GM23338 (cell line): ENCODE measurements around the gene MTA1. TPM values are rescaled to one million over a fixed set of nuclear protein-coding genes. Genes with fewer than 3 reads are reported as not detected.
A peak's percentile ranks its signal among the peaks of the same experiment; 100 is the strongest.

Experiments
- ATAC-seq: fragments of 200-7000 bp; cut with Tn5 transposase; 3 replicates; pipeline ENCODE4 v1.9.1; 2020
- DNase-seq: peaks from one replicate; pipeline ENCODE4 v3.0.0-alpha.2; 2015; ENCODE audit warnings: low spot score
- H2AFZ ChIP-seq: fragments of 200-600 bp; sonication (generic); 2 replicates; pipeline ENCODE4 v1.8.0; 2016; ENCODE audit warnings: antibody characterized with exemption, mild to moderate bottlenecking, moderate library complexity
- H3F3A ChIP-seq: fragments of 200-600 bp; sonication (generic); replicated peaks from 2 replicates; pipeline ENCODE4 v1.8.0; 2017; ENCODE audit warnings: antibody characterized with exemption, mixed run types, low read depth
- H3K27ac ChIP-seq: fragments of 200-600 bp; sonication (generic); 2 replicates; pipeline ENCODE4 v1.6.1; 2016; ENCODE audit warnings: low read depth
- H3K27me3 ChIP-seq: fragments of 200-600 bp; sonication (generic); 2 replicates; pipeline ENCODE4 v1.8.0; 2016; ENCODE audit warnings: mild to moderate bottlenecking, mixed run types, moderate library complexity; ENCODE audit not compliant: insufficient read depth
- H3K36me3 ChIP-seq: fragments of 200-600 bp; sonication (generic); 2 replicates; pipeline ENCODE4 v1.8.0; 2016; ENCODE audit warnings: mild to moderate bottlenecking; ENCODE audit not compliant: insufficient read depth
- H3K4me1 ChIP-seq: fragments of 200-600 bp; sonication (generic); 2 replicates; pipeline ENCODE4 v1.8.0; 2016; ENCODE audit warnings: mild to moderate bottlenecking, moderate library complexity; ENCODE audit not compliant: insufficient read depth
- H3K4me2 ChIP-seq: fragments of 200-600 bp; sonication (generic); 2 replicates; pipeline ENCODE4 v1.7.1; 2017; ENCODE audit warnings: mixed run types
- H3K4me3 ChIP-seq: fragments of 200-600 bp; sonication (generic); 2 replicates; pipeline ENCODE4 v1.6.1; 2016; ENCODE audit warnings: mixed run types
- H3K79me2 ChIP-seq: fragments of 200-600 bp; sonication (generic); replicated peaks from 2 replicates; pipeline ENCODE4 v1.8.0; 2017; ENCODE audit warnings: mild to moderate bottlenecking; ENCODE audit not compliant: insufficient read depth
- H3K9me2 ChIP-seq: fragments of 200-600 bp; sonication (generic); 2 replicates; pipeline ENCODE4 v1.8.0; 2017; ENCODE audit not compliant: insufficient read depth
- H4K20me1 ChIP-seq: fragments of 200-600 bp; sonication (generic); replicated peaks from 2 replicates; pipeline ENCODE4 v1.8.0; 2017; ENCODE audit warnings: mild to moderate bottlenecking; ENCODE audit not compliant: insufficient read depth
- H3K27ac Mint-ChIP-seq: 2 replicates; pipeline ENCODE4 v1.8.0; 2020; ENCODE audit warnings: inconsistent platforms, mild to moderate bottlenecking, moderate library complexity, mixed read lengths
- H3K27me3 Mint-ChIP-seq: 3 replicates; pipeline ENCODE4 v1.8.0; 2022; ENCODE audit warnings: low read depth, mild to moderate bottlenecking, moderate library complexity, mixed read lengths, inconsistent platforms; ENCODE audit not compliant: insufficient read depth, poor library complexity
- H3K36me3 Mint-ChIP-seq: 3 replicates; pipeline ENCODE4 v1.8.0; 2021; ENCODE audit warnings: low read depth, mild to moderate bottlenecking, inconsistent platforms, moderate library complexity, mixed read lengths
- H3K4me1 Mint-ChIP-seq: 3 replicates; pipeline ENCODE4 v1.8.0; 2020; ENCODE audit warnings: mild to moderate bottlenecking, inconsistent platforms, mixed read lengths
- H3K4me3 Mint-ChIP-seq: 3 replicates; pipeline ENCODE4 v1.8.0; 2021; ENCODE audit warnings: moderate library complexity, mild to moderate bottlenecking, inconsistent platforms, mixed read lengths
- H3K9me3 Mint-ChIP-seq: 3 replicates; pipeline ENCODE4 v1.8.0; 2020; ENCODE audit warnings: moderate library complexity, mild to moderate bottlenecking, inconsistent platforms, mixed read lengths
- CREB1 ChIP-seq: fragments of 250-450 bp; sonication (Bioruptor Pico); IDR thresholded peaks from 2 replicates; pipeline ENCODE4 v1.5.0; 2020; ENCODE audit warnings: low read depth, mild to moderate bottlenecking, moderate library complexity
- EZH2 ChIP-seq: fragments of 200-600 bp; sonication (generic); IDR thresholded peaks from one replicate; pipeline ENCODE4 v1.8.0; 2017; ENCODE audit warnings: antibody characterized with exemption, mild to moderate bottlenecking, low read depth; ENCODE audit not compliant: unreplicated experiment
- EZH2phosphoT487 ChIP-seq: fragments of 200-600 bp; sonication (generic); IDR thresholded peaks from one replicate; pipeline ENCODE4 v1.8.1; 2018; ENCODE audit warnings: antibody characterized with exemption; ENCODE audit not compliant: unreplicated experiment
- JUNB ChIP-seq: IDR thresholded peaks from one replicate; pipeline ENCODE4 v1.6.1; 2016; ENCODE audit warnings: antibody characterized with exemption; ENCODE audit not compliant: unreplicated experiment
- NANOG ChIP-seq: IDR thresholded peaks from 2 replicates; pipeline ENCODE4 v1.6.1; 2016; ENCODE audit warnings: antibody characterized with exemption, borderline replicate concordance
- POLR2AphosphoS5 ChIP-seq: IDR thresholded peaks from 2 replicates; pipeline ENCODE4 v1.6.1; 2016; ENCODE audit warnings: antibody characterized with exemption, low read depth
- STAT1 ChIP-seq: IDR thresholded peaks from one replicate; pipeline ENCODE4 v1.6.1; 2016; ENCODE audit warnings: antibody characterized with exemption; ENCODE audit not compliant: unreplicated experiment
- ZNF114 ChIP-seq: fragments of 250-450 bp; sonication (Bioruptor Pico); IDR thresholded peaks from 2 replicates; pipeline ENCODE4 v1.5.0; 2020; ENCODE audit warnings: mild to moderate bottlenecking, moderate library complexity
- ZNF331 ChIP-seq: fragments of 250-450 bp; sonication (Bioruptor Pico); IDR thresholded peaks from 2 replicates; pipeline ENCODE4 v1.5.0; 2020; ENCODE audit warnings: low read depth, mild to moderate bottlenecking, moderate library complexity
- ZNF462 ChIP-seq: fragments of 250-450 bp; sonication (Bioruptor Pico); IDR thresholded peaks from 2 replicates; pipeline ENCODE4 v1.5.0; 2020; ENCODE audit warnings: mild to moderate bottlenecking, moderate library complexity
- polyA plus RNA-seq: library from polyadenylated mRNA; unstranded; fragments of >200 nt; fragmentation: Nextera tagmentation; extraction: Ambion mirVana; gene quantifications from 2 replicates; pipeline ENCODE4 v1.2.1, GENCODE V29; 2016
- total RNA-seq: library from RNA; depleted of rRNA; stranded (reverse); fragments of >200 nt; shearing (Covaris generic); gene quantifications from 2 replicates; pipeline ENCODE4 v1.2.3, GENCODE V29; 2014
- TF ChIP-seq, protein P1 (sequence below): IDR thresholded peaks from one replicate; pipeline ENCODE4 v1.6.1; 2018; ENCODE audit warnings: antibody characterized with exemption; ENCODE audit not compliant: unreplicated experiment
- TF ChIP-seq, protein P2 (sequence below): IDR thresholded peaks from 2 replicates; pipeline ENCODE4 v1.6.1; 2016; ENCODE audit warnings: antibody characterized with exemption
- TF ChIP-seq, protein P3 (sequence below), 2 experiments: fragments of 200-600 bp in 1 of 2; sonication (generic) in 1 of 2; conservative IDR thresholded peaks; 2 replicates each; pipeline versions ENCODE4 v1.5.1 to v1.6.1; 2016 to 2017; ENCODE audit warnings: antibody characterized with exemption in 2 of 2, low read depth in 2 of 2, mild to moderate bottlenecking in 2 of 2, moderate library complexity in 1 of 2

The MTA1 gene
- total and polyA plus RNA-seq, 2 experiments from 2014 or later, result 53.3 to 126 TPM

GRCh38 chr14:105411985-105412770, 7.4 kb upstream of the MTA1 start:
- Mint-ChIP-seq H3K27me3 (peaks cover 53% of the 10 kb centered on the region), H3K9me3 (peaks cover 2% of the 10 kb centered on the region; the same call in 1 of the 3 replicates), H3K4me1 (peaks cover 18% of the 10 kb centered on the region), H3K4me3 (no peak overlapping the region; the same call in 2 of the 3 replicates), H3K27ac (no peak overlapping the region), H3K36me3 (peaks cover 3% of the 10 kb centered on the region; the same call in 2 of the 3 replicates)
- no peaks in the 10 kb centered on the region for H3K36me3 ChIP-seq
- ATAC-seq (peak; percentile 3), DNase-seq (no peak)
- peaks cover 56% of the 10 kb centered on the region for H3K27me3 ChIP-seq
- H3K4me3 ChIP-seq, result no peak overlapping the region; the same call in 1 of the 2 replicates
- no peaks in the 10 kb centered on the region for H3K9me2 ChIP-seq
- peaks cover 12% of the 10 kb centered on the region; the same call in 1 of the 2 replicates for H3F3A ChIP-seq
- peaks cover 11% of the 10 kb centered on the region; the same call in 1 of the 2 replicates for H3K4me1 ChIP-seq
- H3K27ac ChIP-seq, result no peak overlapping the region
- H3K4me2 ChIP-seq, result peak overlapping the region; percentile 64; the same call in 1 of the 2 replicates
- H3K79me2 ChIP-seq, result no peaks in the 10 kb centered on the region
- TF ChIP-seq ZNF462 (no peak), ZNF114 (CRISPR knock-in tag) (no peak), CREB1 (CRISPR knock-in tag) (no peak), POLR2AphosphoS5 (no peak), STAT1 (no peak), JUNB (no peak), ZNF331 (CRISPR knock-in tag) (no peak), EZH2phosphoT487 (no peak), EZH2 (no peak), NANOG (no peak)
- TF ChIP-seq, protein P1, sequence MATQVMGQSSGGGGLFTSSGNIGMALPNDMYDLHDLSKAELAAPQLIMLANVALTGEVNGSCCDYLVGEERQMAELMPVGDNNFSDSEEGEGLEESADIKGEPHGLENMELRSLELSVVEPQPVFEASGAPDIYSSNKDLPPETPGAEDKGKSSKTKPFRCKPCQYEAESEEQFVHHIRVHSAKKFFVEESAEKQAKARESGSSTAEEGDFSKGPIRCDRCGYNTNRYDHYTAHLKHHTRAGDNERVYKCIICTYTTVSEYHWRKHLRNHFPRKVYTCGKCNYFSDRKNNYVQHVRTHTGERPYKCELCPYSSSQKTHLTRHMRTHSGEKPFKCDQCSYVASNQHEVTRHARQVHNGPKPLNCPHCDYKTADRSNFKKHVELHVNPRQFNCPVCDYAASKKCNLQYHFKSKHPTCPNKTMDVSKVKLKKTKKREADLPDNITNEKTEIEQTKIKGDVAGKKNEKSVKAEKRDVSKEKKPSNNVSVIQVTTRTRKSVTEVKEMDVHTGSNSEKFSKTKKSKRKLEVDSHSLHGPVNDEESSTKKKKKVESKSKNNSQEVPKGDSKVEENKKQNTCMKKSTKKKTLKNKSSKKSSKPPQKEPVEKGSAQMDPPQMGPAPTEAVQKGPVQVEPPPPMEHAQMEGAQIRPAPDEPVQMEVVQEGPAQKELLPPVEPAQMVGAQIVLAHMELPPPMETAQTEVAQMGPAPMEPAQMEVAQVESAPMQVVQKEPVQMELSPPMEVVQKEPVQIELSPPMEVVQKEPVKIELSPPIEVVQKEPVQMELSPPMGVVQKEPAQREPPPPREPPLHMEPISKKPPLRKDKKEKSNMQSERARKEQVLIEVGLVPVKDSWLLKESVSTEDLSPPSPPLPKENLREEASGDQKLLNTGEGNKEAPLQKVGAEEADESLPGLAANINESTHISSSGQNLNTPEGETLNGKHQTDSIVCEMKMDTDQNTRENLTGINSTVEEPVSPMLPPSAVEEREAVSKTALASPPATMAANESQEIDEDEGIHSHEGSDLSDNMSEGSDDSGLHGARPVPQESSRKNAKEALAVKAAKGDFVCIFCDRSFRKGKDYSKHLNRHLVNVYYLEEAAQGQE, result no peak
- TF ChIP-seq, protein P2, sequence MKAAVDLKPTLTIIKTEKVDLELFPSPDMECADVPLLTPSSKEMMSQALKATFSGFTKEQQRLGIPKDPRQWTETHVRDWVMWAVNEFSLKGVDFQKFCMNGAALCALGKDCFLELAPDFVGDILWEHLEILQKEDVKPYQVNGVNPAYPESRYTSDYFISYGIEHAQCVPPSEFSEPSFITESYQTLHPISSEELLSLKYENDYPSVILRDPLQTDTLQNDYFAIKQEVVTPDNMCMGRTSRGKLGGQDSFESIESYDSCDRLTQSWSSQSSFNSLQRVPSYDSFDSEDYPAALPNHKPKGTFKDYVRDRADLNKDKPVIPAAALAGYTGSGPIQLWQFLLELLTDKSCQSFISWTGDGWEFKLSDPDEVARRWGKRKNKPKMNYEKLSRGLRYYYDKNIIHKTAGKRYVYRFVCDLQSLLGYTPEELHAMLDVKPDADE, result no peak
- TF ChIP-seq, protein P3, sequence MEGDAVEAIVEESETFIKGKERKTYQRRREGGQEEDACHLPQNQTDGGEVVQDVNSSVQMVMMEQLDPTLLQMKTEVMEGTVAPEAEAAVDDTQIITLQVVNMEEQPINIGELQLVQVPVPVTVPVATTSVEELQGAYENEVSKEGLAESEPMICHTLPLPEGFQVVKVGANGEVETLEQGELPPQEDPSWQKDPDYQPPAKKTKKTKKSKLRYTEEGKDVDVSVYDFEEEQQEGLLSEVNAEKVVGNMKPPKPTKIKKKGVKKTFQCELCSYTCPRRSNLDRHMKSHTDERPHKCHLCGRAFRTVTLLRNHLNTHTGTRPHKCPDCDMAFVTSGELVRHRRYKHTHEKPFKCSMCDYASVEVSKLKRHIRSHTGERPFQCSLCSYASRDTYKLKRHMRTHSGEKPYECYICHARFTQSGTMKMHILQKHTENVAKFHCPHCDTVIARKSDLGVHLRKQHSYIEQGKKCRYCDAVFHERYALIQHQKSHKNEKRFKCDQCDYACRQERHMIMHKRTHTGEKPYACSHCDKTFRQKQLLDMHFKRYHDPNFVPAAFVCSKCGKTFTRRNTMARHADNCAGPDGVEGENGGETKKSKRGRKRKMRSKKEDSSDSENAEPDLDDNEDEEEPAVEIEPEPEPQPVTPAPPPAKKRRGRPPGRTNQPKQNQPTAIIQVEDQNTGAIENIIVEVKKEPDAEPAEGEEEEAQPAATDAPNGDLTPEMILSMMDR (conservative IDR thresholded peaks at IDR 0.05; ENCODE audit: low read depth in 2 of 2), result no peak
- H4K20me1 ChIP-seq, result no peaks in the 10 kb centered on the region
- H2AFZ ChIP-seq, result no peak overlapping the region
